Measurements from ENCODE around the gene SUN5. TPM values are rescaled to one million over a fixed set of nuclear protein-coding genes. Genes with fewer than 3 reads are reported as not detected.

The SUN5 gene
- total RNA-seq, 1 experiment from 2014 or later, result not detected

- H3K36me3 Mint-ChIP-seq (ENCODE audit: insufficient read depth, unreplicated experiment), result peaks cover 4% of the 10 kb centered on the region
- H3K9me3 Mint-ChIP-seq (ENCODE audit: low read depth, unreplicated experiment), result no peaks in the 10 kb centered on the region
- CTCF ChIA-PET, result no interaction called here
- H3K4me3 Mint-ChIP-seq (ENCODE audit: low read depth, unreplicated experiment), result no peak overlapping the region
- H3K27ac Mint-ChIP-seq (ENCODE audit: unreplicated experiment), result no peak overlapping the region
- H3K27me3 Mint-ChIP-seq (ENCODE audit: unreplicated experiment), result peaks cover 39% of the 10 kb centered on the region
- no peak for DNase-seq
- intact Hi-C loops (cut with micrococcal nuclease; ENCODE audit: unreplicated experiment), result no loop called here
- TF ChIP-seq CTCF (IDR thresholded peaks at IDR 0.05; ENCODE audit: unreplicated experiment), result no peak
- no TSS peak for BruUV-seq (replicated peaks)
- no peaks in the 10 kb centered on the region for H3K4me1 Mint-ChIP-seq (ENCODE audit: low read depth, unreplicated experiment)
Measured at GRCh38 chr20:32941155-32941885, 62.9 kb downstream of the SUN5 start.

- Mint-ChIP-seq H3K36me3 (ENCODE audit: insufficient read depth, unreplicated experiment) (peaks cover 2% of the 10 kb centered on the region), H3K27ac (ENCODE audit: unreplicated experiment) (no peak overlapping the region), H3K4me1 (ENCODE audit: low read depth, unreplicated experiment) (no peaks in the 10 kb centered on the region), H3K27me3 (ENCODE audit: unreplicated experiment) (peaks cover 8% of the 10 kb centered on the region), H3K4me3 (ENCODE audit: low read depth, unreplicated experiment) (no peak overlapping the region), H3K9me3 (ENCODE audit: low read depth, unreplicated experiment) (no peaks in the 10 kb centered on the region)
- intact Hi-C loops (cut with micrococcal nuclease; ENCODE audit: unreplicated experiment), result no loop called here
- CTCF ChIA-PET, result no interaction called here
- BruUV-seq (replicated peaks), result no TSS peak
- TF ChIP-seq CTCF (IDR thresholded peaks at IDR 0.05; ENCODE audit: unreplicated experiment), result no peak
- DNase-seq, result no peak
Measured at GRCh38 chr20:32934580-32934979, 69.7 kb downstream of the SUN5 start.

Other genes starting within 250 kb of the SUN5 start
- 8.4 and 10.8 TPM in 2 replicates for gene DNMT3B, start 242.0 kb downstream of the SUN5 start, total RNA-seq (2022)
- gene MAPRE1, start 184.5 kb downstream of the SUN5 start, total RNA-seq (2022), result 205 and 211 TPM in 2 replicates
- 1.1 and 2.5 TPM in 2 replicates for gene EFCAB8, start 145.5 kb downstream of the SUN5 start, total RNA-seq (2022)
- not detected in 2 replicates for gene BPIFB2, start 3.3 kb upstream of the SUN5 start, total RNA-seq (2022)
- not detected in 2 replicates for gene BPIFB6, start 27.2 kb upstream of the SUN5 start, total RNA-seq (2022)
- not detected in 2 replicates for gene BPIFB3, start 49.5 kb upstream of the SUN5 start, total RNA-seq (2022)
- not detected in 2 replicates for gene BPIFB4, start 75.2 kb upstream of the SUN5 start, total RNA-seq (2022)
- gene BPIFA2, start 163.7 kb upstream of the SUN5 start, total RNA-seq (2022), result not detected in 2 replicates
- not detected in 2 replicates for gene BPIFA3, start 212.9 kb upstream of the SUN5 start, total RNA-seq (2022)
- not detected in 2 replicates for gene BPIFA1, start 231.6 kb upstream of the SUN5 start, total RNA-seq (2022)

Measured in Calu3 (cell line).